IPS-15b (cell line): Measurements from ENCODE around the gene RNF224.
"Not testable (repeated sequence)": the region's sequence is repeated elsewhere in the genome, so short reads cannot be mapped to it uniquely, and the experiment has no call there.

ENCODE experiments used
- H3K27me3 ChIP-seq: one replicate; pipeline ENCODE4 v1.6.1; 2013; ENCODE audit warnings: low read length; ENCODE audit not compliant: control insufficient read depth, insufficient read depth
- H3K36me3 ChIP-seq: one replicate; pipeline ENCODE4 v1.6.1; 2013; ENCODE audit warnings: low read length; ENCODE audit not compliant: control insufficient read depth, insufficient read depth
- H3K4me1 ChIP-seq: one replicate; pipeline ENCODE4 v1.6.1; 2013; ENCODE audit warnings: mild to moderate bottlenecking, low read length; ENCODE audit not compliant: control insufficient read depth, insufficient read depth
- H3K4me3 ChIP-seq: one replicate; pipeline ENCODE4 v1.5.1; 2013; ENCODE audit warnings: low read depth, low read length
- H3K9ac ChIP-seq: one replicate; pipeline ENCODE4 v1.6.1; 2013; ENCODE audit warnings: low read depth, mild to moderate bottlenecking, low read length
- H3K9me3 ChIP-seq: one replicate; pipeline ENCODE4 v1.6.1; 2013; ENCODE audit warnings: mild to moderate bottlenecking, low read length; ENCODE audit not compliant: control insufficient read depth, insufficient read depth

Gene RNF224

DNA sequence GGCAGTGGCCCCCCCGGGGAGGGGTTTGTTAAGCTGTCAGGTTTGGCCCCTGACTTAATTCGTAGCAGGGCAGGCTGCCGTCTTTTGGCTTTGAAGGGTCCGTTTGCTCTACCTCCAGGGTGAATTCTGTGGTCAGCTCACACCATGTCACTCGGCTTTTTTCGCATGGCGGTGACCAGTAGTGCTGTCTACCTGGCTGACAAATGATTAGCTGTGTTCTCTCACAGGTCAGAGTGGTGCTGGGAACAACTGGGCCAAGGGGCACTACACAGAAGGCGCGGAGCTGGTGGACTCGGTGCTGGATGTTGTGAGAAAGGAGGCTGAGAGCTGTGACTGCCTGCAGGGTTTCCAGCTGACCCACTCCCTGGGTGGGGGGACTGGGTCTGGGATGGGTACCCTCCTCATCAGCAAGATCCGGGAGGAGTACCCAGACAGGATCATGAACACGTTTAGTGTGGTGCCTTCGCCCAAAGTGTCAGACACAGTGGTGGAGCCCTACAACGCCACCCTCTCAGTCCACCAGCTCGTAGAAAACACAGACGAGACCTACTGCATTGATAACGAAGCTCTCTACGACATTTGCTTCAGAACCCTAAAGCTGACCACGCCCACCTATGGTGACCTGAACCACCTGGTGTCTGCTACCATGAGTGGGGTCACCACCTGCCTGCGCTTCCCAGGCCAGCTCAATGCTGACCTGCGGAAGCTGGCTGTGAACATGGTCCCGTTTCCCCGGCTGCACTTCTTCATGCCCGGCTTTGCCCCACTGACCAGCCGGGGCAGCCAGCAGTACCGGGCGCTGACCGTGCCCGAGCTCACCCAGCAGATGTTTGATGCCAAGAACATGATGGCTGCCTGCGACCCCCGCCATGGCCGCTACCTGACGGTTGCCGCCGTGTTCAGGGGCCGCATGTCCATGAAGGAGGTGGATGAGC lies 15.2 kb downstream of the RNF224 start:
- Histone ChIP-seq H3K4me3 (peak overlapping the region; percentile 77), H3K9ac (no peak overlapping the region), H3K27me3 (no peaks in the 10 kb centered on the region), H3K9me3 (no peaks in the 10 kb centered on the region), H3K4me1 (peaks cover 5% of the 10 kb centered on the region), H3K36me3 (peaks cover 19% of the 10 kb centered on the region)

DNA sequence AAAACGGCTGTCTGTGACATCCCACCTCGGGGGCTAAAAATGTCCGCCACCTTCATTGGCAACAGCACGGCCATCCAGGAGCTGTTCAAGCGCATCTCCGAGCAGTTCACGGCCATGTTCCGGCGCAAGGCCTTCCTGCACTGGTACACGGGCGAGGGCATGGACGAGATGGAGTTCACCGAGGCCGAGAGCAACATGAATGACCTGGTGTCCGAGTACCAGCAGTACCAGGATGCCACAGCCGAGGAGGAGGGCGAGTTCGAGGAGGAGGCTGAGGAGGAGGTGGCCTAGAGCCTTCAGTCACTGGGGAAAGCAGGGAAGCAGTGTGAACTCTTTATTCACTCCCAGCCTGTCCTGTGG lies 15.9 kb downstream of the RNF224 start:
- not testable (repeated sequence) for H3K9me3 ChIP-seq, H3K4me3 ChIP-seq, H3K27me3 ChIP-seq, H3K4me1 ChIP-seq, H3K9ac ChIP-seq
- H3K36me3 ChIP-seq: peaks cover 19% of the 10 kb centered on the region

DNA sequence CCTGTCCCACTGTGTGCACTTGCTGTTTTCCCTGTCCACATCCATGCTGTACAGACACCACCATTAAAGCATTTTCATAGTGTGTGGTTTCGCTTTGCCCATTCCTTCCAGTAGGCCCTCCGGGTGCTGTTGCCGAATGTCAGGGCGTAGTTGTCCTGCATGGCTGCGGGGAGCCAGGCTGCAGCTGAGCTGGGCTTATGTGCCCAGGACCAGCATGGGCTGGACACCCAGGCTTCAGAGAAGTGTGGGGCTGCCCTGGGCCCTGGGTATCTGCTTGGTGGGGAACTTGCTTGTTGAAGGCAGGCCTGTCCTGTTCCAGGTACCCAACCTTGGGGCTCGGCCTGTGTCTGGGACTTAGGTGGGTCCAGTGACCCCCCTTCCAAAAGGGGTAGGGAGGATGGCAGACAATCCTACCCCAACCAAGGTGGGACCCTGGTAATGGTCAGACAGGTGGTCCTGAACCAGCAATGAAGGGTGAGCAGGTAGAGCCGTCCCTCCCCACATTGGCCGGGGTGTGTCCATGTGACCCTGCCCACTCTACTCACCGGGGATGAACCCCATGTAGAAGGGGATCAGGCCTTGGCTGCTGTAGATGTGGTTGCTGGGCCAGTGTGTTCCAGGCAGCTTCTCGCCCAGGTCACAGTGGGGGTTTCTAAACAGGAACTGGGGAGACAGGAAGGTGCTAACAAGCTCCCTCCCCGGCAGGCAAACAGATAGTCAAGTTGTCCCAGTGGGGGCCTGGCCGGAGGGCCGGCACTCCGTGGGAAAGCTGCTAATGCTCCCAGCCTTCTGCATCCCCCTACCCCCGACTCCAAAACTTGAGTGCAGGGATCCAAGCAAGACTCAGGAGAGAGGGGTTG lies 16.6 kb downstream of the RNF224 start:
- peaks cover 5% of the 10 kb centered on the region for H3K4me1 ChIP-seq
- no peaks in the 10 kb centered on the region for H3K9me3 ChIP-seq
- H3K4me3 ChIP-seq: no peak overlapping the region
- peaks cover 19% of the 10 kb centered on the region for H3K36me3 ChIP-seq
- no peak overlapping the region for H3K9ac ChIP-seq
- no peaks in the 10 kb centered on the region for H3K27me3 ChIP-seq

DNA sequence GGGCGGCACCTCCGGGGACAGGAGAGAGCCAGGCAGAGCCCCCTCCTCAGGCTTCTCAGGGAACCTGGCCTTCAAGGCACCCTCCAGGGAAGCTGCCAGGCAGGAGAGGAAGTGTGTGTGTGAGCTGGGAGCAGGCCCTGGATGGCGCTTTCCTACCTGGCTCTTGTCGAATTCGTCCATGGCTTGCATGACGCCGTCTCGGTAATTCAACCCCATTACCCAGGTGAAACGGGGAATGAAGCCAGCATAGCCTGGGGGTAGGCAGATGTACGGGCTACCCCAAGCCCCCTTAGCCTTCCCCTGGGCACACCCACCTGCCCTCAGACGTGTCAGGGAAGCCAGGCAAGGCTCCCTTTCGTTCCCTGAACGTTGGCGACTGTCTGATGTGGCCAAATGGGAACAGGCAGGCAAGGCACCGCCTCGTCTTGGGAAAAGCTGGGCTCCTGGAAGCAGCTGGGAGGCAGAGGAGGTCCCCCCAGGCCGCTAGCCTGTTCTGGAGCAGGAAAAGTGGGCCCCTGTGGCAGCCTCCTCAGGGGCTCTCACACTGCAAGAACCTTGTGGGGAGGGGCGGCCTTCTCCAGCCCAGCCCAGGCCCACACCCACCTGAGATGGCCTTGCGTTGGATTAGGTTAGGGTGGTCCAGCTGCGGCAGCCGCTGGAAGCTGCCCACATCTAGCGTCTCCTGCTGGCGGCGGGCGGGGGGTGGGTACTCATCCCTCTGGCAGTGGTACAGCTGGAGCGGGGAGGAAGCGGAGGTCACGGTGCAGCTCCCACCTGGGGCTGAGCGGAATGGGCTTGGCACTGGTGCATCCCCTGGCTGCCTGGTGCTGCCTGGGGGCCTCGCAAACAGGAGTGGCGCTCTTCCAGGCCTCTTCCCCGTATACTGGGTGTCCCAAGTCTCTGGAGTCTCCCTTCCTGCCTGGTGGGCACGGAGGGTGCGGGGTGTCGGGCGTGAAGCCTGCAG lies 17.5 kb downstream of the RNF224 start:
- no peaks in the 10 kb centered on the region for H3K27me3 ChIP-seq
- no peak overlapping the region for H3K4me3 ChIP-seq
- H3K9ac ChIP-seq: no peak overlapping the region
- H3K36me3 ChIP-seq: peaks cover 19% of the 10 kb centered on the region
- no peaks in the 10 kb centered on the region for H3K9me3 ChIP-seq
- H3K4me1 ChIP-seq: peaks cover 5% of the 10 kb centered on the region

DNA sequence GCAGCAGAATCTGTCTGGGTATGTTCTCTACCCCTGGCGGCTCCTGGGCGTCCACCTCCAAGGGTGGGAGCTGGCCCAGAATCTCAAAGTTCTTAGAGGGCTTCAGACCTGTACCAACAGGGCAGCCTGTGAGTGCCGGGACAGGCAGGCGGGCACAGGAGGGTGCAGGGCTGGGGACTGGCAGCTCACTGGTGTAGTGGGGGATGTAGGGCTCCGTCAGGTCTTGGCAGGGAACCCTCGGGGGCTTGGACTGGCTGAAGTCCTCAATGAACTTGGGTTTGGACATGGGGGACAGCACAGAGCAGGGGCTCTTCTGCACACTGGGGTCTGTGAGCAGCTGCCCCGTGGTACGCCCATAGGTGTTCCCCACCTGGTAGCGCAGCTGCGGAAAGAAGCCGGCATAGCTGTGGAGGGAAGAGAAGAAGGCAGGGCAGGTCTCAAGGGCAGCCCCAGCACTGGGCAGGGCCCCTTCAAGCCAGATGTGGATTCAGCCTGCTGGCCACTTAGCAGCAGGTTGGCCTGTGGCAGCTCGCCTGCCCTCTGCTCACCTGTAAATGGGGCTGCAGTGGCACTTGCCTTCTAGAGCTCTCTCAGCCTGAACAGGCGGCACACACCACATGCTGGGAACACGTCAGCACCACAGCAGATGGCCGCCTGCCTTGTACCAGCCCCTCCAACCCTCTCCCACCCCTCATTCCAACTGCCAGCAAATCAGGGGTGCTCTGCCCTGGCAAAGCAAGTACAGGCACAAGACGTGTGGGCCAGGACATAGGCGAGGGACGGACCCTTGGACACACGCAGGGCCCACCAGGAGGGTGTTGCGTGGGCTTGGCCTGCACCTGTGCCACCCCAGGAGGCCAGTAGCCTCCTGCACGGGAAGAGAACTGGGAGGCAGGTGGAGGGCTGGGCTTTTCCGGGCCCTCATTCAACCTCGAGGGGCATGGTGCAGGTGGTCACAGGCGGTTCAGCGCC lies 18.4 kb downstream of the RNF224 start:
- Histone ChIP-seq H3K36me3 (peaks cover 19% of the 10 kb centered on the region), H3K9ac (no peak overlapping the region), H3K9me3 (no peaks in the 10 kb centered on the region), H3K27me3 (no peaks in the 10 kb centered on the region), H3K4me1 (peaks cover 5% of the 10 kb centered on the region), H3K4me3 (no peak overlapping the region)

DNA sequence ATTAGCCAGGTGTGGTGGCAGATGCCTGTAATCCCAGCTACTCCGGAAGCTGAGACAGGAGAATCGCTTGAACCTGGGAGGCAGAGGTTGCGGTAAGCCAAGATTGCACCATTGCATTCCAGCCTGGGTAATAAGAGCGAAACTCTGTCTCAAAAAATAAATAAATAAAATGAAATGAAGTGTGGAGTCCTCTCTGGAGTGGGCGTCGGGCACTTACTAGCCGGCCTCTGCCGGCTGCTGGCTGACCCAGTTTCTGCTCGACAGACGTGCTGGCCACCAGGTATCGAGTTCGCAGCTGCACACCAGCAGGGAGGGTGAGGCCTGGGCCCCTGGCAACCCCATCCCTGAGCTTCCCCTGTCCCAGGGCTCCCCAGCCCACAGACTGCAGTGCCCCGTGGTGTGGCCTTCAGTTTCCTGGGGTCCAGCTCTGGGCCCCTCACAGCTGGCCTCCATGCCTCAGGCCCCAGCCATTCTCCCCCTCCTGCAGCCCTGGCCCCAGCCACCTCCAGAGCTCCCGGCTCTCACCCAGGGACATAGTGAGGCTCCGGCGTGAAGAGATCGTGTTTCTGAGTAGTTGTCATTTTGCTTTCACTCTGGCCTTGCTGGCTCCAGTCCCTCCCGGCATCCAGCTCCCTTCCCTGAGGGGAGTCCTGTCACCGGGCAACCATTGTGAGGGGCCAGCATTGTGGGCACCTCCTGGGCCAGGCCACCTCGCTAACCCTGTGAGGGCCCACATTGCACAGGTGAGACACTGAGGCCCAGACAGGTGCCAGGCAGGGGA lies 20.0 kb downstream of the RNF224 start:
- Histone ChIP-seq H3K36me3 (peaks cover 14% of the 10 kb centered on the region), H3K4me1 (peaks cover 5% of the 10 kb centered on the region), H3K4me3 (no peak overlapping the region), H3K27me3 (no peaks in the 10 kb centered on the region), H3K9me3 (no peaks in the 10 kb centered on the region), H3K9ac (no peak overlapping the region)

DNA sequence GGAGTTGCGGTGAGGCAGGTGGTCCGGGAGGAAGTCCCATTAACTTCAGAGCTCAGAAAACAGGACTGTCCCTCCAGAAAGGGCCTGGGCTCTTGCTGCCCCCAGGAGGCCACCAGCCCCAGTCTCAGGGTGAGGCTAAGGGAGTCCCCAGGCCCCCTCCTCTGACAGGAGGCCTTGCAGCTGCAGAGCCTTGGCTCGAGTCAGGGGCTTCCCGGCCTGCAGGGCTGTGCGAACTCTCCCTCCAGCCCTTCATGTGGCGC lies 20.5 kb downstream of the RNF224 start:
- Histone ChIP-seq H3K4me3 (no peak overlapping the region), H3K9ac (no peak overlapping the region), H3K27me3 (no peaks in the 10 kb centered on the region), H3K4me1 (peaks cover 5% of the 10 kb centered on the region), H3K9me3 (no peaks in the 10 kb centered on the region), H3K36me3 (peaks cover 9% of the 10 kb centered on the region)

DNA sequence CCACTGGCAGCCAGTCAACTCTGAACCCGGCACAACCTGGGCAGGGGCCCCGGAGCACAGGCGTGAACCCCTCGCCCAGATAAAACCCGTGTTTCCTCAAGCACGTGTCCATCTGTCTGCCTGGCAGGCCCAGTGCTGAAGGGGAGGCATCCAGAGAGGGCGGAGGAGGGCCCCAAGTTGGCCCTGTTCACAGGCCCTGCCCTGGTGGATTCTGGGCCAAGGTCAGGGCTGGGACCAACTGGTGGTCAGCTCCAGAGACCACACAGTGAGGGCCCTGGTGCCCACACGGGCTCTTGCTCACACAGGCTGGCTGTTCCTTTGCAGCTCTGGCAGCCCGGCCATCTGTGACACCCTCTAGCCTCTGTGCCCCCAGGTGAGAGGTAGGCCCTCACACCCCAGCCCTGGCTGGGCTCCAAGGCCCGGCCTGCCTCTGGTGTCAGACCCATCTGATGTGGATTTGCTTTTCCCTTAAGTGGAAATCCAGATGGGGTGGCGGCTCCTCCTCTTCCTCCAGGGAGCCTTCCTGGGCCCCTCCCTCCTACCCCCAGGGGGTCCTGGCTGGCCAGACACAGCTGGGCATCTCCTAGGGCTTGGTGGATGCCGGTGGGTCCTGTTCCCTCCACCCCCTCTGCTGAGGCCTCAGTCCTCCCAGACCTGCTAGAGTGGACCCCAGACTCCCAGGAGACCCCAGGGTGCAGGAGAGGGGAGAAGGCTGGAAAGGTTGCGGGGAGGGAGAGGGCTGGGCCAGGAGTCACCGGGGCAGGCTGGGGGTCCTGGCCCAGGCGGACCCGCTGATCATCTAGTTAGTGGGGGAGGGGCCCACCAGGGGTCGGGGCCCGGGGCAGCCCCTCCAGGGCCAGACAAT lies 23.3 kb downstream of the RNF224 start:
- peaks cover 4% of the 10 kb centered on the region for H3K4me1 ChIP-seq
- no peaks in the 10 kb centered on the region for H3K36me3 ChIP-seq
- no peaks in the 10 kb centered on the region for H3K27me3 ChIP-seq
- H3K4me3 ChIP-seq: no peak overlapping the region
- no peaks in the 10 kb centered on the region for H3K9me3 ChIP-seq
- H3K9ac ChIP-seq: no peak overlapping the region

DNA sequence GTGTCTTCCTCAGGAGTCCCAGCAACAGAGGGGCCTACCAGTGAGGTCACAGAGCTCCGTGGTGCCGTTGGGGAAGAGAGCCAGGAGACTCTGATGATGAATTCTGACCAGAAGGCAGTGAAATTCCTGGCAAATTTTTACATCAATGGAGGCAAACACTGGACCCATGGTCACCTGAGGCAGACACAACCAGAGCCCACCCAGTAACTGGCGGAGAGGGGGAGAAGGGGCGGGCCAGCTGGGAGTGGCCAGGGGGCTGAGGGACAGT lies 23.8 kb downstream of the RNF224 start, which contains the start of gene STPG3:
Gene STPG3 (plus strand): TSS at position 93 of the 268 bp plus-strand sequence. CDS start 1 bp downstream, at position 94.
- Histone ChIP-seq H3K4me3 (no peak within 1 kb of the TSS), H3K36me3 (no peaks in the 10 kb centered on the region), H3K9me3 (no peaks in the 10 kb centered on the region), H3K27me3 (no peaks in the 10 kb centered on the region), H3K4me1 (peaks cover 4% of the 10 kb centered on the region), H3K9ac (peak within 1 kb of the TSS; percentile 24)
